KMS-11 (cell line): ENCODE measurements around the gene GRM8.

Experiments used
- H2AFZ ChIP-seq: fragments of 200-600 bp; sonication (generic); 2 replicates; pipeline ENCODE4 v1.6.1; 2016; ENCODE audit warnings: antibody characterized with exemption, mixed run types, low read depth
- H3K27ac ChIP-seq: fragments of 200-600 bp; sonication (generic); 2 replicates; pipeline ENCODE4 v1.6.1; 2016; ENCODE audit warnings: mild to moderate bottlenecking, mixed run types
- H3K27me3 ChIP-seq: fragments of 200-600 bp; sonication (generic); 2 replicates; pipeline ENCODE4 v1.6.1; 2017; ENCODE audit warnings: mild to moderate bottlenecking, low read depth, mixed run types, moderate library complexity; ENCODE audit not compliant: insufficient read depth
- H3K36me3 ChIP-seq: fragments of 200-600 bp; sonication (generic); 2 replicates; pipeline ENCODE4 v1.6.1; 2017; ENCODE audit warnings: mild to moderate bottlenecking, mixed run types; ENCODE audit not compliant: insufficient read depth
- H3K4me1 ChIP-seq: fragments of 200-600 bp; sonication (generic); 2 replicates; pipeline ENCODE4 v1.6.1; 2016; ENCODE audit warnings: mild to moderate bottlenecking, low read depth, mixed run types; ENCODE audit not compliant: poor library complexity, severe bottlenecking
- H3K4me2 ChIP-seq: fragments of 200-600 bp; sonication (generic); 2 replicates; pipeline ENCODE4 v1.7.0; 2016; ENCODE audit warnings: mild to moderate bottlenecking, mixed run types
- H3K4me3 ChIP-seq: fragments of 200-600 bp; sonication (generic); IDR thresholded peaks from 2 replicates; pipeline ENCODE4 v1.6.1; 2017; ENCODE audit warnings: low read depth, low read length, mixed read lengths; ENCODE audit not compliant: insufficient read depth
- H3K79me2 ChIP-seq: fragments of 200-600 bp; sonication (generic); 2 replicates; pipeline ENCODE4 v1.6.1; 2016; ENCODE audit warnings: low read depth, mixed run types; ENCODE audit not compliant: insufficient read depth
- H3K9ac ChIP-seq: fragments of 200-600 bp; sonication (generic); 2 replicates; pipeline ENCODE4 v1.6.1; 2016; ENCODE audit warnings: mild to moderate bottlenecking, mixed run types
- H4K20me1 ChIP-seq: fragments of 200-600 bp; sonication (generic); 2 replicates; pipeline ENCODE4 v1.6.1; 2016; ENCODE audit warnings: mild to moderate bottlenecking, mixed run types; ENCODE audit not compliant: insufficient read depth
- TF ChIP-seq, protein P1 (sequence below): fragments of 200-600 bp; sonication (generic); conservative IDR thresholded peaks from 2 replicates; pipeline ENCODE4 v1.6.1; 2017; ENCODE audit warnings: low read depth, mild to moderate bottlenecking, antibody characterized with exemption, low read length, moderate library complexity, mixed read lengths

The GRM8 gene

DNA sequence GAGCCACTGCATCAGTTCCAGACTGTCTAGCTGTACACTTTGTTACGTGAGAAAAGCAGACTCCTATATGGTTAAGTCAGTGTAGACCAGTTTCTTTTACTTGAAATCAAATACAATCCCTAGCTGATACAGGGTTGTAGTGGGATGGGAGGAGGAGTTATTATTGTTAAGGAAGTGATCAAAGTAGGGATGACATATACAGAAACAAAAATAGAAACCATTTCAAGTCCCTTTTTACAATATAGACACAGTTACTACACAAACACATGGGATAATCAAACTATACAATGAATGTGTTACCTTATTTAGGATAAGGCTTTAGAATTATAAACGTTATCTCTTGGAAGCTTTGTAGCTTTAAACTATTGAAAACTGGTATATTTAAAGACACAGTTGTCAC, 233.9 kb downstream of the GRM8 start:
- H3K27ac ChIP-seq: no peak overlapping the region

DNA sequence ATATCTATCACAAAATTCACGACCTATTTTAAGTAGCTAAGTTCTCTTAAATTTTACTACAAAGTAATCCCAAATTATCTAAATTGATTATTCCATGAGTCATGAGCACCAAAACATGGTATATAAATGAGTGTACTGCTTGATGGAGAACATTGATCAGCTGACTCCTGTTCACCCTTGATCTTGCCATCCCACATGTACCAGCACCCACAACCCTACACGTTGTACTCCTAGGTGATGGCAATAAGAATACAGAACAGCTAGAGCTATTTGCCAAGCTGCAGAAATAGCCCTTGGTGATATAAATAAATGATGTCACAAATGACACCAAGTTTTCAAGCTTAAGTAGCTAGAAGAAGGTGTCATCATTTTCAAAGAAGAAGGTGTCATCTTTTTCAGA, 235.5 kb downstream of the GRM8 start:
- H3K4me1 ChIP-seq: no peaks in the 10 kb centered on the region
- H4K20me1 ChIP-seq: no peaks in the 10 kb centered on the region
- no peak overlapping the region for H3K27ac ChIP-seq
- no peak overlapping the region for H3K4me3 ChIP-seq
- no peaks in the 10 kb centered on the region for H3K79me2 ChIP-seq
- no peak overlapping the region for H3K9ac ChIP-seq
- H3K4me2 ChIP-seq: no peak overlapping the region
- no peaks in the 10 kb centered on the region for H3K36me3 ChIP-seq
- TF ChIP-seq, protein P1, sequence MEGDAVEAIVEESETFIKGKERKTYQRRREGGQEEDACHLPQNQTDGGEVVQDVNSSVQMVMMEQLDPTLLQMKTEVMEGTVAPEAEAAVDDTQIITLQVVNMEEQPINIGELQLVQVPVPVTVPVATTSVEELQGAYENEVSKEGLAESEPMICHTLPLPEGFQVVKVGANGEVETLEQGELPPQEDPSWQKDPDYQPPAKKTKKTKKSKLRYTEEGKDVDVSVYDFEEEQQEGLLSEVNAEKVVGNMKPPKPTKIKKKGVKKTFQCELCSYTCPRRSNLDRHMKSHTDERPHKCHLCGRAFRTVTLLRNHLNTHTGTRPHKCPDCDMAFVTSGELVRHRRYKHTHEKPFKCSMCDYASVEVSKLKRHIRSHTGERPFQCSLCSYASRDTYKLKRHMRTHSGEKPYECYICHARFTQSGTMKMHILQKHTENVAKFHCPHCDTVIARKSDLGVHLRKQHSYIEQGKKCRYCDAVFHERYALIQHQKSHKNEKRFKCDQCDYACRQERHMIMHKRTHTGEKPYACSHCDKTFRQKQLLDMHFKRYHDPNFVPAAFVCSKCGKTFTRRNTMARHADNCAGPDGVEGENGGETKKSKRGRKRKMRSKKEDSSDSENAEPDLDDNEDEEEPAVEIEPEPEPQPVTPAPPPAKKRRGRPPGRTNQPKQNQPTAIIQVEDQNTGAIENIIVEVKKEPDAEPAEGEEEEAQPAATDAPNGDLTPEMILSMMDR: no peak
- no peak overlapping the region for H2AFZ ChIP-seq
- no peaks in the 10 kb centered on the region for H3K27me3 ChIP-seq

More for the DNA sequence above, 233.9 kb downstream of the GRM8 start:
- Histone ChIP-seq H3K9ac (no peak overlapping the region), H2AFZ (no peak overlapping the region), H4K20me1 (no peaks in the 10 kb centered on the region), H3K36me3 (no peaks in the 10 kb centered on the region), H3K4me1 (no peaks in the 10 kb centered on the region), H3K27me3 (no peaks in the 10 kb centered on the region), H3K4me3 (no peak overlapping the region), H3K79me2 (no peaks in the 10 kb centered on the region), H3K4me2 (no peak overlapping the region)
- TF ChIP-seq, protein P1: no peak

DNA sequence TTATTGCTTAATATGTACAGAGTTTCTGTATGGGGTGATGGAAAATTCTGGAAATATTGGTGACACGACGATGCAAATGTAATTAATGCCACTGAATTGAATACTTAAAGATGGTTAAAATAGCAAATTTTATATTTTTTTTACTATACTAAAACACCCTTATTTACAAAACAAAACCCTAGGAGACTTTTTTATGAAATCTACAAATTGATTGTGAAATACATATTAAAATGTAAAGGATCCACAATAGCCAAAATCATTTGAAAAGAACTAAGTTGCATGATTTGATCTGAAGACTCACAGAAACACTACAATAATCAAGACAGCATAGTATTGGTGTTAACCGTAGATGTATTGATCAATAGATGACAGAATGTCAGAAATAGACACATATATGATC, 252.0 kb downstream of the GRM8 start:
- Histone ChIP-seq H2AFZ (no peak overlapping the region), H3K4me3 (no peak overlapping the region), H3K27me3 (no peaks in the 10 kb centered on the region), H3K27ac (no peak overlapping the region), H3K4me1 (no peaks in the 10 kb centered on the region), H3K4me2 (no peak overlapping the region), H3K9ac (no peak overlapping the region), H4K20me1 (no peaks in the 10 kb centered on the region), H3K36me3 (no peaks in the 10 kb centered on the region), H3K79me2 (no peaks in the 10 kb centered on the region)
- TF ChIP-seq, protein P1: no peak

DNA sequence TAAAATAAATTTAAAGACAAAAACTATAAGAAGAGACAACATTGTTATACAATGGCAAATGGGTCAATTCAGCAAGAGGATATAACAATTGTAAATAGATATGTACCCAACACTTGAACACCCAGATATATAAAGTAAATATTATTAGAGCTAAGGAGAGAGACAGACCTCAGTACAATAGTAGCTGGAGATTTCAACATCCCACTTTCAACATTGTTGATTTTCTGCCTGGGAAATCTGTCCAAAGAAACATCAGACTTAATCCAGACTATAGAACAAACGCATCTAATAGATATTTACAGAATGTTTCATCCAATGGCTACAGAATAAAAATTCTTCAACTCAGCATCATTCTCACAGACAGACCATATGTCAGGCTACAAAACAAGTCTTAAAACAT, 256.1 kb downstream of the GRM8 start:
- no peaks in the 10 kb centered on the region for H3K36me3 ChIP-seq
- H3K27me3 ChIP-seq: no peaks in the 10 kb centered on the region
- no peak overlapping the region for H3K9ac ChIP-seq
- H3K4me1 ChIP-seq: no peaks in the 10 kb centered on the region
- no peak overlapping the region for H3K27ac ChIP-seq
- H3K4me3 ChIP-seq: no peak overlapping the region
- no peak overlapping the region for H3K4me2 ChIP-seq
- no peak overlapping the region for H2AFZ ChIP-seq
- no peaks in the 10 kb centered on the region for H4K20me1 ChIP-seq
- no peaks in the 10 kb centered on the region for H3K79me2 ChIP-seq
- TF ChIP-seq, protein P1: no peak
